Measurements from ENCODE around the gene DNAH6. TPM values are rescaled to one million over a fixed set of nuclear protein-coding genes. Genes with fewer than 3 reads are reported as not detected.

Gene DNAH6
- total RNA-seq, 1 experiment from 2014 or later: 0.32 TPM

DNA sequence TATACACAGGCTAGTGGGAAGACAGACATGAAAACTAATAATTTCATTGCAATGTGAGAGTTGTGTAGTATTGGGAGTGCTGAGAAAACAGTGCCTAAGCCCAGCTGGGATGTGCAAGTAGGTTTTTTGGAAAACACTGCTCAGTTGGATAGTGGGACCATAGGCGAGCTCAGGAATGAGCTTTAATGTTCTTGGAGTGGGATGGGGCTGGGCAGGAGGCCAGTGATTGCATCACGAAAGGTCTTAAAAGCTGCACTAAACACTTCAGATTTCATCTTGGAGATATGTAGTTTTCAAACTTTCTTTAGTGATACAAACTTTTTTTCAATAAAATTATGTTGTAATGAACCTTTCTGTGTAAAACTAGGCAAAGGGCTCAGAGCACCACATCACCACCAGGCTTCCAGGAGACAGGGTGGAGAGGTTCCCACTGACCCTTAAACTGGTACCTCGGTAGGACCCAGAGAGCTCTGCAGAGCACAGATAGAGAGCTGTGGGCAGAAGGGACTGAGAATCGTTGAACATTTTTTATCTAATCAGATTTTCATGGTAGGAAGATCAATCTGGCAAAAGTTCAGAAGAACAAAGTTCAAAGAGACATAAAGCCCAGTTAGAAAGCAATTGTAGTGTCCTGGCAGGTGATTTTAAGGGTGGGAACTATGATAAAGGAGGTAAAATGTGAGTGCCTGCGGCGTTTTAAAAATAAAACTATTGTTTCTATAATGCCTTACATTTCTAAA is 188.4 kb downstream of the DNAH6 start:
- Mint-ChIP-seq H3K4me3 (ENCODE audit: unreplicated experiment) (no peak overlapping the region), H3K27me3 (ENCODE audit: insufficient read depth, unreplicated experiment) (peaks cover 14% of the 10 kb centered on the region), H3K4me1 (ENCODE audit: low read depth, unreplicated experiment) (no peaks in the 10 kb centered on the region), H3K27ac (ENCODE audit: unreplicated experiment) (no peak overlapping the region), H3K36me3 (ENCODE audit: insufficient read depth, unreplicated experiment) (no peaks in the 10 kb centered on the region), H3K9me3 (ENCODE audit: unreplicated experiment) (peaks cover 11% of the 10 kb centered on the region)
- peaks cover 6% of the 10 kb centered on the region; the same call in 1 of the 2 replicates for H3K9me3 ChIP-seq
- DNase-seq: no peak
- ChIA-PET CTCF (interaction anchor here (0.6 kb wide), 1 partner anchor 159 kb away, joined by 4 read pairs; no protein-coding TSS in a partner anchor), POLR2A (no interaction called here)
- BruUV-seq (replicated peaks): no TSS peak
- H3K27me3 ChIP-seq (replicated peaks; ENCODE audit: control insufficient read depth, insufficient read depth, low read length): no peaks in the 10 kb centered on the region
- intact Hi-C loops (cut with micrococcal nuclease; ENCODE audit: unreplicated experiment): no loop called here
- H3K4me1 ChIP-seq: no peaks in the 10 kb centered on the region
- TF ChIP-seq, protein P1, sequence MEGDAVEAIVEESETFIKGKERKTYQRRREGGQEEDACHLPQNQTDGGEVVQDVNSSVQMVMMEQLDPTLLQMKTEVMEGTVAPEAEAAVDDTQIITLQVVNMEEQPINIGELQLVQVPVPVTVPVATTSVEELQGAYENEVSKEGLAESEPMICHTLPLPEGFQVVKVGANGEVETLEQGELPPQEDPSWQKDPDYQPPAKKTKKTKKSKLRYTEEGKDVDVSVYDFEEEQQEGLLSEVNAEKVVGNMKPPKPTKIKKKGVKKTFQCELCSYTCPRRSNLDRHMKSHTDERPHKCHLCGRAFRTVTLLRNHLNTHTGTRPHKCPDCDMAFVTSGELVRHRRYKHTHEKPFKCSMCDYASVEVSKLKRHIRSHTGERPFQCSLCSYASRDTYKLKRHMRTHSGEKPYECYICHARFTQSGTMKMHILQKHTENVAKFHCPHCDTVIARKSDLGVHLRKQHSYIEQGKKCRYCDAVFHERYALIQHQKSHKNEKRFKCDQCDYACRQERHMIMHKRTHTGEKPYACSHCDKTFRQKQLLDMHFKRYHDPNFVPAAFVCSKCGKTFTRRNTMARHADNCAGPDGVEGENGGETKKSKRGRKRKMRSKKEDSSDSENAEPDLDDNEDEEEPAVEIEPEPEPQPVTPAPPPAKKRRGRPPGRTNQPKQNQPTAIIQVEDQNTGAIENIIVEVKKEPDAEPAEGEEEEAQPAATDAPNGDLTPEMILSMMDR (IDR thresholded peaks at IDR 0.05; ENCODE audit: insufficient read depth in 1 of 2, low read depth in 1 of 2, low read length in 1 of 2, severe bottlenecking in 1 of 2, unreplicated experiment in 1 of 2): no peak
- no peaks in the 10 kb centered on the region for H3K36me3 ChIP-seq (ENCODE audit: control insufficient read depth, insufficient read depth, low read length)
- no peak overlapping the region for H3K4me3 ChIP-seq (ENCODE audit: low read depth, low read length)

DNA sequence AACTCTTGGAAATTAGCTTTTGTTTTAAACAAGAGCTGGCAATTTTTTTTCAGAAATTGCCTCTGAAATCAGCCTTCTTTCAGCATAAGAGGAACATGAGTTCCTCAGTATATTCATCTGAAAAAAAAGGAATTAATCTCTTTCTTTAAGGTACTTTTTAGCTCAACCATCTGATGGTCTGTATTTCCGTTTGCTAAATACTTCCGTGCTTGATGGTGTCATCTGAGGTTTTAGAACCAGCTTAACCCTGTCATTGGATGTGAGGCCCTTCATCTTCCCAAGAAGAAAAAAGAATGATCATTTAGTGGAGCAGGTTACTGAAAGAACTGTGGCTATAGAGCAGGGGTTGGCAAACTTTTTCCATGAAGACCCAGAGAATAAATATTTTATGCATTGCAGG is 189.6 kb downstream of the DNAH6 start:
- ChIA-PET CTCF (no interaction called here), POLR2A (no interaction called here)
- DNase-seq: no peak
- Histone ChIP-seq H3K36me3 (ENCODE audit: control insufficient read depth, insufficient read depth, low read length) (no peaks in the 10 kb centered on the region), H3K9me3 (peaks cover 6% of the 10 kb centered on the region; the same call in 1 of the 2 replicates), H3K27me3 (replicated peaks; ENCODE audit: control insufficient read depth, insufficient read depth, low read length) (no peaks in the 10 kb centered on the region), H3K4me1 (no peaks in the 10 kb centered on the region), H3K4me3 (ENCODE audit: low read depth, low read length) (no peak overlapping the region)
- intact Hi-C loops (cut with micrococcal nuclease; ENCODE audit: unreplicated experiment): no loop called here
- TF ChIP-seq, protein P1 (IDR thresholded peaks at IDR 0.05; ENCODE audit: insufficient read depth in 1 of 2, low read depth in 1 of 2, low read length in 1 of 2, severe bottlenecking in 1 of 2, unreplicated experiment in 1 of 2): no peak
- H3K4me3 Mint-ChIP-seq (ENCODE audit: unreplicated experiment): no peak overlapping the region
- H3K4me1 Mint-ChIP-seq (ENCODE audit: low read depth, unreplicated experiment): no peaks in the 10 kb centered on the region
- H3K9me3 Mint-ChIP-seq (ENCODE audit: unreplicated experiment): no peaks in the 10 kb centered on the region
- peaks cover 7% of the 10 kb centered on the region for H3K27me3 Mint-ChIP-seq (ENCODE audit: insufficient read depth, unreplicated experiment)
- H3K27ac Mint-ChIP-seq (ENCODE audit: unreplicated experiment): no peak overlapping the region
- BruUV-seq (replicated peaks): no TSS peak
- no peaks in the 10 kb centered on the region for H3K36me3 Mint-ChIP-seq (ENCODE audit: insufficient read depth, unreplicated experiment)

DNA sequence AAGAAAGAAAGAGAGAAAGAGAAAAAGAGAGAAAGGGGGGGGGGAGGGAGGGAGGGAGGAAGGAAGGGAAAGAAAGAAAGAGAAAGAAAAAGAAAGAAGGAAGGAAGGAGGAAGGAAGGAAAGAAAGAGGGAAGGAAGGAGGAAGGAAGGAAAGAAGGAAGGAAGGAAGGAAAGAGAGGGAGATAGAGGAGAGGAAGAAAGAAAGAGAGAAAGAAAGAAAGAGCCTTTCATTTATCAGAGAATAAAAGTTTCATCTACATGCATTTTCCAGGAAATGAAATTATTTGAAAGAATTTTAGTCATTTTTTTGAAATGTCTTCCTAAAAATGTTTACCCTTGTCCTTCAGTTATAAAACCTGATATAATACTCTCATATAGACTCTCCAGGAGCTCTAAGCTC is 192.1 kb downstream of the DNAH6 start:
- no peaks in the 10 kb centered on the region for H3K9me3 Mint-ChIP-seq (ENCODE audit: unreplicated experiment)
- H3K27me3 ChIP-seq (replicated peaks; ENCODE audit: control insufficient read depth, insufficient read depth, low read length): no peaks in the 10 kb centered on the region
- no peaks in the 10 kb centered on the region for H3K36me3 Mint-ChIP-seq (ENCODE audit: insufficient read depth, unreplicated experiment)
- H3K4me1 Mint-ChIP-seq (ENCODE audit: low read depth, unreplicated experiment): no peaks in the 10 kb centered on the region
- peaks cover 9% of the 10 kb centered on the region for H3K27me3 Mint-ChIP-seq (ENCODE audit: insufficient read depth, unreplicated experiment)
- intact Hi-C loops (cut with micrococcal nuclease; ENCODE audit: unreplicated experiment): no loop called here
- POLR2A ChIA-PET: no interaction called here
- no peak for DNase-seq
- CTCF ChIA-PET: no interaction called here
- BruUV-seq (replicated peaks): no TSS peak
- no peak overlapping the region for H3K4me3 Mint-ChIP-seq (ENCODE audit: unreplicated experiment)
- H3K9me3 ChIP-seq: no peaks in the 10 kb centered on the region
- no peaks in the 10 kb centered on the region for H3K4me1 ChIP-seq
- H3K27ac Mint-ChIP-seq (ENCODE audit: unreplicated experiment): no peak overlapping the region
- no peak overlapping the region for H3K4me3 ChIP-seq (ENCODE audit: low read depth, low read length)
- TF ChIP-seq, protein P1 (IDR thresholded peaks at IDR 0.05; ENCODE audit: insufficient read depth in 1 of 2, low read depth in 1 of 2, low read length in 1 of 2, severe bottlenecking in 1 of 2, unreplicated experiment in 1 of 2): no peak
- H3K36me3 ChIP-seq (ENCODE audit: control insufficient read depth, insufficient read depth, low read length): no peaks in the 10 kb centered on the region

All from Caco-2 (cell line).